Left forelimb (tissue), 1 donor: ENCODE results near the gene BTBD2.

ENCODE experiments used
- DNase-seq: peaks from one replicate; pipeline ENCODE4 v3.0.0-alpha.2; 2018; ENCODE audit warnings: low spot score

Gene BTBD2

GRCh38 chr19:1985588-1986356 lies 29.7 kb downstream of the BTBD2 start:
- no peak for DNase-seq

GRCh38 chr19:1984357-1984756 lies 31.2 kb downstream of the BTBD2 start:
- DNase-seq: peak; percentile 62

DNA sequence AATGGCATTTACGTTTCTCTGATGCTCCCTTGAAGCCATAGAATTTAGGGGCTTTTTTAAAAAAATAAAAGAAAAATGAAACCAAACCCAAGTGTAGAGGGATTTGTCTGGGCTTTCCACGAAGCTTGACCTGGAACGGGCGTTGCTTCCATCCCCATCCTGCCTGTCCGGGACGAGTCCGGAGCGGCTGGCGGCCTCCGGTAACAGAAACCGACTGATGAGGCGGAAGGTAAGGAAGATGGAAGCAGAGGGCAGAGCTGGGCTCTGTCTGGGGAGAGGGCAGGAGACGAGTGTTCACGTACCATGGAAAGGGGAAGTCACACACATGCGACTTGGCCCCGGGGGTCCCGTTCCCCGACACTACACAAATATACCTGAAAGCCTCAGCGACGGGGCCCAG lies 34.3 kb downstream of the BTBD2 start:
- DNase-seq: no peak

GRCh38 chr19:1980809-1981181 lies 34.7 kb downstream of the BTBD2 start:
- peak; percentile 60 for DNase-seq

- no peak for DNase-seq
These were observed 35.3 kb downstream of the BTBD2 start for GRCh38 chr19:1980091-1980808.

DNA sequence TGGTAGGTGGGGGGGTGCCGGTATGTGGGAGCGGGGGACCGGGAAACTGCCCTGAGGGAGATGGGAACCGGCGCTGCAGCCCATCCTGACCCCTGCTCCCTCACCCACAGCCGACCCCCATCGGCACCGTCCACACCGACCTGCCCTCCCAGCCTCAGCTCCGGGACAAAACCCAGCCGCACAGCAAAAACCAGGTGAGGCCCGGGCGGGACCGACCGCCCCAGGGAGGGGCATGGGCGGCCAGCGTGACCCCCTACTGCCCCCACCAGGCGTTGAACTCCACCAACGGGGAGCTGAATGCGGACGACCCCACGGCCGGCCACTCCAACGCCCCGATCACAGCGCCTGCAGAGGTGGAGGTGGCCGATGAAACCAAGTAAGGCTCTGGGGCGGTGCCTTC lies 35.9 kb downstream of the BTBD2 start:
- no peak for DNase-seq

DNA sequence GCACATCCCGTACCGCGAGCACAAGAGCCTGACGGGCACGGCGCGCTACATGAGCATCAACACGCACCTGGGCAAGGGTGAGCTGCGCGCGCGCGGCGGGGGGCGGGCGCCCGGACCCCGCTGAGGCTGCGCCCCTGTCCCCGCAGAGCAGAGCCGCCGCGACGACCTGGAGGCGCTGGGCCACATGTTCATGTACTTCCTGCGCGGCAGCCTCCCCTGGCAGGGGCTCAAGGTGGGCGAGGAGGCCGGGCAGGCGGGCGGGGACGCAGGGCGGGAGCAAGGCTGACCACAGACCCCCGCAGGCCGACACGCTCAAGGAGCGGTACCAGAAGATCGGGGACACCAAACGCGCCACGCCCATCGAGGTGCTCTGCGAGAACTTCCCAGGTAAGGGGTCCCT lies 36.5 kb downstream of the BTBD2 start:
- no peak for DNase-seq

GRCh38 chr19:1978346-1978894 lies 37.1 kb downstream of the BTBD2 start:
- no peak for DNase-seq

DNA sequence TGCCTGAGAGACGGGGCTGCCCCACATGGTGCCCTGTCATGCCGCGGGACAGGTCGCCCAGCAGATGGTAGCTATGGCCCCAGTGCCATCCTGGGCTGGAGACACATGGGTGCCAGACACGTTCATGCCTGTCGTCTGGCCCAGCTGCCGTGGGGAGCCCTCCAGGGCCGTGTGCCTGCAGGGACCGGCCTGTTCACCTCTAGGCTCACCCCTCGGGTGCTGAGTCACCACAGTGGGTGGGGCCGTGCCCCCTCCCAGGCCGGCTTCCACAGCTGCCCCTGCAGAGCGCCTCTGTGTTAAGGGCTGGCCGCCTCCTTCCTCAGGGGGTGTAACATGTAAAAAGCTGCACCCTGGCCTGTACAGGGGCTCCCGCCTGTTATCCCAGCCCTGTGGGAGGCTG lies 38.4 kb downstream of the BTBD2 start:
- DNase-seq: no peak

GRCh38 chr19:1975162-1975480 lies 40.4 kb downstream of the BTBD2 start:
- DNase-seq: no peak

DNA sequence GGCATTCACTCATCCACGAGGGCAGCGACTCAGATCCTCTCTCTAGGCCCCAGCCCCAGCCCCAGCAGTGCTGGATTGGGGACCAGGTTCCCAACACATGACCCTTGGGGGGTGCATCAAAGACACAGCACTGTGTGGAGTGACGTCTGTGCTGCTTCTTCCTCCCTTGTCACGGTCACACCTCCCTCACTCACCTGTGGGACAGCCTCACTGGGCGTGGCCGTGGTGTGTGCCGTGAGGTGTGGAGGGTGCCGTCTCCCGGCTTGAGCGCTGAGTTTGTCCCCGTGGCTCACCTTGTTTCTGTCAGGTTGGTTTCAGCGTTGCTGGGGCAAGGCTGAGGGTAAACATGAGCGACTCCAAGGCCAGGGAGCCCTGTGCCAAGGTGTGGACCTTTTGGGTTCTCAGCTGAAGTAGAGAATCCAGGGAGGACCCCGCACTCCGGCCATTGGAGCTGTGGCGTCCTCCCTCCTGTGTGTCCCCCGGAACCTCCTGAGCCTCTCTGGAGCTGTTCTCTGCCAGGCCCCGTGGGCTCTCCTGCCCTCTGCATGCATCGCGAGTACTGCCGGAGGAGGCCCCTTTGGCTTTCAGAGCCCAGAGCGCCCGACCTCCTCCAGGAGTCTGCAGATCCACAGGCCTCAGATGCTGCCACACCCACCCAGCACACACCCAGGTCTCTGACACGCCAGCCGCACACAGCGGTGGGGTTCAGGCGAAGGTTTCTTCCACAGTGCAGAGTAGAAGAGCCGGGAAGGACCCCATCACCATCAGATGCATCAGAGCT lies 40.9 kb downstream of the BTBD2 start:
- DNase-seq: no peak

DNA sequence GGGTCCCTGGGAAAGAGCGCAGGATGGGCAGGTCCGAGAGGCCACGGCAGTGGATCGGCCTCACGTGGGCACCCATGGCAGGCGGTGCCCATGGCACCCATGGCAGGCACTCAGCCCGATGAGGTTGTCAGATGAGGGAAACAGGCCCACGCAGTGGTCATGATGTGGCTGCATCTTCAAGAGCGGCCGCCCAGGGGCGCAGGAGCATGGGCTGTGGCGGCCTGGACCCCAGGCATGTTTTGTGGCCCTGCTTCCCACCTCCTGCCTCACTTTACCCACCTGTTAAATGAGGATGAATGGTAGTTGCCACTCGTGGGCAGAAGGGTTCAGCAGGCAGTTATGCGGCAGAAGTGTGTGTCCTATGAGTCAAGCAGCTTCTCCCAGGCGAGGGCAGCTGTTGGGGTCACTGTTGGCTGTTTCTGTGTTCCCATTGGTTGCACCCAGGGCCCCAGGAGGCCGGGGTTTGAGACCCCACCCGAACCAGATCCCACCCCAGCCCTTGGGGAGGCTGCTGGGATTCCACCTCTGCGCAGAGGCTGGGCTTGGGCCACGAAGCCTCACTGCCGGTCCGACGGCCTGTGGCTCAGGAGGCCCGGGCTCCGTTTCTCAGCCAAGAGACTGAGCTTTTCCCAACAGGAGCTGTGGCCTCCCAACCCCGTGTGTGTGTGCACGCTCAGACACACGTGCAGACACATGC lies 44.6 kb downstream of the BTBD2 start:
- DNase-seq: no peak

DNA sequence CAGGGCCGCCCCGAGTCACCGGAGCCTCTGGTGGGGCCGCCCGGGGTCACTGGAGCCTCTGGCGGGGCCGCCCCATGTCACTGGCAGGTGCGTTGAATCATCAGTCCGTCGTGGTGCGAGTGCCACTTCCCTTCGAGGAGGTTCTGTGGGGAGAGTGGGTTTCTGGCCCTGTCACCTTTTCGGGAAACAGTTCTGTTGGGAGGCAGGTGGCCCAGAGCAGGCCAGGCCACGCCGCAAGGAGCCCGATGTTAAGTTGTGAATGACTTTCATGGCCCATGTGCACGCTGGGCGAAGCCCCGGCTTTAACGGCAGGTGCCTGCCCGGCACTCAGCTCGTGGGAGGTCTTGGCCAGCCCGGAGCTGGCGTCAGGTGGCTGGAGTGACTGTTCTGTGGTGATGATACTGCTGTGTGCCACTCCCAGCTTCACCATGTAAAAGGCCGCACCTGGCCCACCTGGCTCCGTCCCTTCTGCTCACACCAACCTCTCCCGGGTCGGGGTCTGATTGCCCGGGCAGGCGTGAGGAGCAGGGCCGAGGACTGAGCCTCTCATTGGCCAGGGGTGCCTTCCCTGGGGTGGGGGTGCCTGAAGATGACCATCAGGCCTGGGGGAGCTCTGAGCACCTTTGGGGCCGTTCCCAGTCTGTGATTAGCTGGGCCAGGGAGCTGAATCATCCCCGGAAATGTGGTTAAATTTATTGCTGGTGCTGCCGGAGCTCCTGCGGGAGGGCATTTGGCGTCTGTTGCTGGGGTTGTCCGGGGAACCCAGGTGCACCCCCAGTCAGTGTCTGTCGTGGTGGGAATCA lies 45.3 kb downstream of the BTBD2 start:
- no peak for DNase-seq

DNA sequence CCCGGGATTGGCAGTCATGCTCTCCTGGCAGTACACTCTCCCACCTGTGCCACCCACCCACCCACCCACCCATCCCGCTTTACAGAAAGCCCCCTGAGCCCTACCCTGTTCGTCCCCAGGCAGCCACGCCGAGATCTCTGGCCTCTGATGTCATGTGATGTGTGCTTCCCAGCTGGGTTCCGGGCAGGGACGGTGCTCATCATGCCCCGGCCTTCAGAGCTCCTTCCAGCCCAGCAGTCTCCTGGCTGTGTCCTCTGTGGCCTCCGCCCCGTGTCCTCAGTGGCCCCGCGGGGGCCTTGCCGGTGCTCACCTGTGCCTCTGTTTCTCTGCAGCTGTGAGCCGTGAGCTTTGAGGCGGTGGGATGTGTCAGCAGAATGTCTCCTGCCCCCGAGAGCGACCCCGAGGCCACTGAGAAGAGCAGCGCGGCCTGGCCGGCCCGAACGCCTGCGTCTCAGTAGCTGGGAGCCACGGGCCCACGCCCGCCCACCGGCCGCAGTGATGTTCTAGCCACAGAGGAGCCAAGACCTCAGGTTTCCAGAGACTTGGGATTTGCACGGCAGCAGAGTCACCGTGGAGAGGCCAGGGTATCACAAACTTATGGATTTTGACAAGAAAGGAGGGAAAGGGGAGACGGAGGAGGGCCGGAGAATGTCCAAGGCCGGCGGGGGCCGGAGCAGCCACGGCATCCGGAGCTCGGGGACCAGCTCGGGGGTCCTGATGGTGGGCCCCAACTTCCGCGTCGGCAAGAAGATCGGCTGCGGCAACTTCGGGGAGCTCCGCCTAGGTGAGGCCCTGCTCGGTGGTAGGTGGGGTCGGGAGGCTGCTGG lies 46.1 kb downstream of the BTBD2 start:
- DNase-seq: no peak

GRCh38 chr19:1968279-1969175 lies 47.0 kb downstream of the BTBD2 start:
- DNase-seq: no peak

GRCh38 chr19:1967087-1967608 lies 48.4 kb downstream of the BTBD2 start:
- DNase-seq: no peak

DNA sequence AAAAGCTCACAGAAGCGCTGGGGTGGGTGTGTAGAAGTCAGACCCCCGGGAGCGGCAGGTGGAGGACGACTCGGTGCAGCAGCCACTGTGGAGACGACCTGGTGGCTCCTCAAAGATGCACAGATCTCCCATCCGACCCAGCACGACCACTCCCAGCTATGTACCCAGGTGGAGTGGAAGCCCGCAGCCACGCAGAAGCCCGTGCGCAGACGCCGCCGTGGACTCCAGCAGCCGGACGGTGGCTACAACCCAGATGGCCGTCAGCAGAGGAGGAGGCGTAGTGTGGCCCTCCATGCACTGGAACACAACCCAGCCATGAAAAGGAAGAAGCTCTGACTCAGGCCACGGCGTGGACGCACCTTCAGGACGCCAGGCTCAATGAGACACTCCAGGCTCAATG lies 52.8 kb downstream of the BTBD2 start:
- DNase-seq: no peak

GRCh38 chr19:1961000-1961883 lies 54.3 kb downstream of the BTBD2 start:
- no peak for DNase-seq
